ENCODE data around the gene NINJ1. TPM values are rescaled to one million over a fixed set of nuclear protein-coding genes. Genes with fewer than 3 reads are reported as not detected.
A peak's percentile ranks its signal among the peaks of the same experiment; 100 is the strongest.

NINJ1 gene
- total and polyA plus RNA-seq, 2 of the 13 experiments (the other 11 are each of a cell fraction or from before 2014, with no cell fraction given), result 81.2 to 92.1 TPM

- no peak for TF ChIP-seq CREM (IDR thresholded peaks at IDR 0.05)
- TF ChIP-seq CREM (CRISPR knock-in tag; IDR thresholded peaks at IDR 0.05), result no peak
- peak; percentile 31 for TF ChIP-seq HNRNPH1 (optimal IDR thresholded peaks at IDR 0.05; ENCODE audit: low read depth, low read length)
- TF ChIP-seq SATB2 (CRISPR knock-in tag; IDR thresholded peaks at IDR 0.05), result no peak
- TF ChIP-seq HNRNPUL1 (IDR thresholded peaks at IDR 0.05; ENCODE audit: low read depth, low read length), result no peak
- TF ChIP-seq SRSF4 (IDR thresholded peaks at IDR 0.05; ENCODE audit: low read depth, low read length, poor library complexity, severe bottlenecking), result no peak
- peak; percentile 61 for TF ChIP-seq HNF4A (CRISPR knock-in tag; IDR thresholded peaks at IDR 0.05)
- TF ChIP-seq ZNF282 (IDR thresholded peaks at IDR 0.05; ENCODE audit: partially characterized antibody), result no peak
- TF ChIP-seq CENPX (CRISPR knock-in tag; IDR thresholded peaks at IDR 0.05), result no peak
- TF ChIP-seq SIX1 (CRISPR knock-in tag; IDR thresholded peaks at IDR 0.05; ENCODE audit: borderline replicate concordance), result no peak
- TF ChIP-seq ZNF232 (CRISPR knock-in tag; IDR thresholded peaks at IDR 0.05; ENCODE audit: borderline replicate concordance), result peak; percentile 73; the same call in 1 of the 2 replicates
- no peak for TF ChIP-seq PRDM4 (CRISPR knock-in tag; IDR thresholded peaks at IDR 0.05; ENCODE audit: borderline replicate concordance)
- no peak for TF ChIP-seq ZNF672 (CRISPR knock-in tag; IDR thresholded peaks at IDR 0.05)
- no peak for TF ChIP-seq NBN (conservative IDR thresholded peaks at IDR 0.05)
- no peak for TF ChIP-seq ZNF530 (CRISPR knock-in tag; IDR thresholded peaks at IDR 0.05; ENCODE audit: low read depth)
- TF ChIP-seq ARID5B (CRISPR knock-in tag; IDR thresholded peaks at IDR 0.05), result peak; percentile 83
- TF ChIP-seq ZSCAN25 (CRISPR knock-in tag; IDR thresholded peaks at IDR 0.05), result peak; percentile 94
- peak; percentile 88 for TF ChIP-seq PAXIP1 (CRISPR knock-in tag; conservative IDR thresholded peaks at IDR 0.05)
- peak; percentile 61; the same call in 1 of the 2 replicates for TF ChIP-seq RBAK (CRISPR knock-in tag; IDR thresholded peaks at IDR 0.05)
- TF ChIP-seq MATR3 (CRISPR knock-in tag; IDR thresholded peaks at IDR 0.05), result no peak
Observed at GRCh38 chr9:93119953-93120845, 13.9 kb downstream of the NINJ1 start (continued).
